GM23338 (cell line): ENCODE data around the gene KRTAP4-12. TPM values are rescaled to one million over a fixed set of nuclear protein-coding genes. Genes with fewer than 3 reads are reported as not detected.

Experiments
- ATAC-seq: fragments of 200-7000 bp; cut with Tn5 transposase; 3 replicates; pipeline ENCODE4 v1.9.1; 2020
- DNase-seq: peaks from one replicate; pipeline ENCODE4 v3.0.0-alpha.2; 2015; ENCODE audit warnings: low spot score
- H2AFZ ChIP-seq: fragments of 200-600 bp; sonication (generic); 2 replicates; pipeline ENCODE4 v1.8.0; 2016; ENCODE audit warnings: antibody characterized with exemption, mild to moderate bottlenecking, moderate library complexity
- H3F3A ChIP-seq: fragments of 200-600 bp; sonication (generic); replicated peaks from 2 replicates; pipeline ENCODE4 v1.8.0; 2017; ENCODE audit warnings: antibody characterized with exemption, mixed run types, low read depth
- H3K27ac ChIP-seq: fragments of 200-600 bp; sonication (generic); 2 replicates; pipeline ENCODE4 v1.6.1; 2016; ENCODE audit warnings: low read depth
- H3K27me3 ChIP-seq: fragments of 200-600 bp; sonication (generic); 2 replicates; pipeline ENCODE4 v1.8.0; 2016; ENCODE audit warnings: mild to moderate bottlenecking, mixed run types, moderate library complexity; ENCODE audit not compliant: insufficient read depth
- H3K36me3 ChIP-seq: fragments of 200-600 bp; sonication (generic); 2 replicates; pipeline ENCODE4 v1.8.0; 2016; ENCODE audit warnings: mild to moderate bottlenecking; ENCODE audit not compliant: insufficient read depth
- H3K4me1 ChIP-seq: fragments of 200-600 bp; sonication (generic); 2 replicates; pipeline ENCODE4 v1.8.0; 2016; ENCODE audit warnings: mild to moderate bottlenecking, moderate library complexity; ENCODE audit not compliant: insufficient read depth
- H3K4me2 ChIP-seq: fragments of 200-600 bp; sonication (generic); 2 replicates; pipeline ENCODE4 v1.7.1; 2017; ENCODE audit warnings: mixed run types
- H3K4me3 ChIP-seq: fragments of 200-600 bp; sonication (generic); 2 replicates; pipeline ENCODE4 v1.6.1; 2016; ENCODE audit warnings: mixed run types
- H3K79me2 ChIP-seq: fragments of 200-600 bp; sonication (generic); replicated peaks from 2 replicates; pipeline ENCODE4 v1.8.0; 2017; ENCODE audit warnings: mild to moderate bottlenecking; ENCODE audit not compliant: insufficient read depth
- H3K9me2 ChIP-seq: fragments of 200-600 bp; sonication (generic); 2 replicates; pipeline ENCODE4 v1.8.0; 2017; ENCODE audit not compliant: insufficient read depth
- H4K20me1 ChIP-seq: fragments of 200-600 bp; sonication (generic); replicated peaks from 2 replicates; pipeline ENCODE4 v1.8.0; 2017; ENCODE audit warnings: mild to moderate bottlenecking; ENCODE audit not compliant: insufficient read depth
- H3K27ac Mint-ChIP-seq: 2 replicates; pipeline ENCODE4 v1.8.0; 2020; ENCODE audit warnings: inconsistent platforms, mild to moderate bottlenecking, moderate library complexity, mixed read lengths
- H3K27me3 Mint-ChIP-seq: 3 replicates; pipeline ENCODE4 v1.8.0; 2022; ENCODE audit warnings: low read depth, mild to moderate bottlenecking, moderate library complexity, mixed read lengths, inconsistent platforms; ENCODE audit not compliant: insufficient read depth, poor library complexity
- H3K36me3 Mint-ChIP-seq: 3 replicates; pipeline ENCODE4 v1.8.0; 2021; ENCODE audit warnings: low read depth, mild to moderate bottlenecking, inconsistent platforms, moderate library complexity, mixed read lengths
- H3K4me1 Mint-ChIP-seq: 3 replicates; pipeline ENCODE4 v1.8.0; 2020; ENCODE audit warnings: mild to moderate bottlenecking, inconsistent platforms, mixed read lengths
- H3K4me3 Mint-ChIP-seq: 3 replicates; pipeline ENCODE4 v1.8.0; 2021; ENCODE audit warnings: moderate library complexity, mild to moderate bottlenecking, inconsistent platforms, mixed read lengths
- H3K9me3 Mint-ChIP-seq: 3 replicates; pipeline ENCODE4 v1.8.0; 2020; ENCODE audit warnings: moderate library complexity, mild to moderate bottlenecking, inconsistent platforms, mixed read lengths
- CTCF ChIP-seq, 2 experiments: fragments of 200-600 bp in 1 of 2; sonication (generic) in 1 of 2; conservative IDR thresholded peaks; 2 replicates each; pipeline versions ENCODE4 v1.5.1 to v1.6.1; 2016 to 2017; ENCODE audit warnings: antibody characterized with exemption in 2 of 2, low read depth in 2 of 2, mild to moderate bottlenecking in 2 of 2, moderate library complexity in 1 of 2
- JUNB ChIP-seq: IDR thresholded peaks from one replicate; pipeline ENCODE4 v1.6.1; 2016; ENCODE audit warnings: antibody characterized with exemption; ENCODE audit not compliant: unreplicated experiment
- REST ChIP-seq: IDR thresholded peaks from one replicate; pipeline ENCODE4 v1.6.1; 2018; ENCODE audit warnings: antibody characterized with exemption; ENCODE audit not compliant: unreplicated experiment
- STAT1 ChIP-seq: IDR thresholded peaks from one replicate; pipeline ENCODE4 v1.6.1; 2016; ENCODE audit warnings: antibody characterized with exemption; ENCODE audit not compliant: unreplicated experiment
- ZNF331 ChIP-seq: fragments of 250-450 bp; sonication (Bioruptor Pico); IDR thresholded peaks from 2 replicates; pipeline ENCODE4 v1.5.0; 2020; ENCODE audit warnings: low read depth, mild to moderate bottlenecking, moderate library complexity
- ZNF462 ChIP-seq: fragments of 250-450 bp; sonication (Bioruptor Pico); IDR thresholded peaks from 2 replicates; pipeline ENCODE4 v1.5.0; 2020; ENCODE audit warnings: mild to moderate bottlenecking, moderate library complexity
- polyA plus RNA-seq: library from polyadenylated mRNA; unstranded; fragments of >200 nt; fragmentation: Nextera tagmentation; extraction: Ambion mirVana; gene quantifications from 2 replicates; pipeline ENCODE4 v1.2.1, GENCODE V29; 2016
- total RNA-seq: library from RNA; depleted of rRNA; stranded (reverse); fragments of >200 nt; shearing (Covaris generic); gene quantifications from 2 replicates; pipeline ENCODE4 v1.2.3, GENCODE V29; 2014

Gene KRTAP4-12
- total and polyA plus RNA-seq, 2 experiments from 2014 or later, result not detected

GRCh38 chr17:41076788-41077187 lies 47.2 kb downstream of the KRTAP4-12 start:
- H3K36me3 Mint-ChIP-seq, result no peaks in the 10 kb centered on the region
- TF ChIP-seq REST, result no peak
- no peak for TF ChIP-seq CTCF (conservative IDR thresholded peaks at IDR 0.05; ENCODE audit: low read depth in 2 of 2)
- TF ChIP-seq ZNF331, result no peak
- H3K4me2 ChIP-seq, result no peak overlapping the region
- no peak overlapping the region for H3K27ac Mint-ChIP-seq
- H3K4me3 ChIP-seq, result no peak overlapping the region
- no peaks in the 10 kb centered on the region for H3K4me1 ChIP-seq
- no peak for ATAC-seq
- no peaks in the 10 kb centered on the region for H3K27me3 ChIP-seq
- H3K79me2 ChIP-seq, result no peaks in the 10 kb centered on the region
- DNase-seq, result no peak
- H3K9me2 ChIP-seq, result peaks cover 7% of the 10 kb centered on the region
- no peaks in the 10 kb centered on the region for H4K20me1 ChIP-seq
- no peaks in the 10 kb centered on the region for H3K27me3 Mint-ChIP-seq
- H2AFZ ChIP-seq, result no peak overlapping the region
- H3K36me3 ChIP-seq, result no peaks in the 10 kb centered on the region
- H3K27ac ChIP-seq, result no peak overlapping the region
- H3F3A ChIP-seq, result no peaks in the 10 kb centered on the region
- H3K4me1 Mint-ChIP-seq, result no peaks in the 10 kb centered on the region
- no peak overlapping the region for H3K4me3 Mint-ChIP-seq
- no peaks in the 10 kb centered on the region; the same call in 1 of the 3 replicates for H3K9me3 Mint-ChIP-seq

GRCh38 chr17:41073676-41074075 lies 50.3 kb downstream of the KRTAP4-12 start:
- H3K36me3 ChIP-seq, result no peaks in the 10 kb centered on the region
- H3K4me2 ChIP-seq, result no peak overlapping the region
- H3K27me3 Mint-ChIP-seq, result no peaks in the 10 kb centered on the region
- H2AFZ ChIP-seq, result no peak overlapping the region
- no peaks in the 10 kb centered on the region for H3K4me1 Mint-ChIP-seq
- H3K79me2 ChIP-seq, result no peaks in the 10 kb centered on the region
- H3K27ac ChIP-seq, result no peak overlapping the region
- no peaks in the 10 kb centered on the region for H3F3A ChIP-seq
- H3K4me3 ChIP-seq, result no peak overlapping the region
- no peak overlapping the region for H3K4me3 Mint-ChIP-seq
- H3K27ac Mint-ChIP-seq, result no peak overlapping the region
- H3K9me2 ChIP-seq, result peaks cover 5% of the 10 kb centered on the region
- no peaks in the 10 kb centered on the region for H4K20me1 ChIP-seq
- H3K36me3 Mint-ChIP-seq, result no peaks in the 10 kb centered on the region
- no peaks in the 10 kb centered on the region for H3K27me3 ChIP-seq
- H3K9me3 Mint-ChIP-seq, result no peaks in the 10 kb centered on the region; the same call in 2 of the 3 replicates
- DNase-seq (no peak), ATAC-seq (no peak)
- H3K4me1 ChIP-seq, result no peaks in the 10 kb centered on the region
- TF ChIP-seq ZNF462 (CRISPR knock-in tag), result no peak
- TF ChIP-seq STAT1, result no peak
- no peak for TF ChIP-seq JUNB
- TF ChIP-seq REST, result no peak
